Coronary artery (tissue), 2 donors: ENCODE measurements around the gene PSEN2.

ENCODE experiments used
- DNase-seq: peaks from one replicate; pipeline ENCODE4 v3.0.0-alpha.2; 2017; ENCODE audit warnings: low spot score
- H3K27ac ChIP-seq, 2 donors: fragments of 200-600 bp; sonication (generic); one replicate each; pipeline ENCODE4 v1.5.1; 2016 to 2019
- H3K4me3 ChIP-seq: fragments of 200-600 bp; sonication (generic); 2 replicates; pipeline ENCODE4 v1.5.1; 2016; ENCODE audit warnings: mild to moderate bottlenecking, moderate library complexity
- TF ChIP-seq, protein P1 (sequence below): fragments of 200-600 bp; sonication (generic); IDR thresholded peaks from one replicate; pipeline ENCODE4 v1.5.1; 2019; ENCODE audit warnings: antibody characterized with exemption

The PSEN2 gene

DNA sequence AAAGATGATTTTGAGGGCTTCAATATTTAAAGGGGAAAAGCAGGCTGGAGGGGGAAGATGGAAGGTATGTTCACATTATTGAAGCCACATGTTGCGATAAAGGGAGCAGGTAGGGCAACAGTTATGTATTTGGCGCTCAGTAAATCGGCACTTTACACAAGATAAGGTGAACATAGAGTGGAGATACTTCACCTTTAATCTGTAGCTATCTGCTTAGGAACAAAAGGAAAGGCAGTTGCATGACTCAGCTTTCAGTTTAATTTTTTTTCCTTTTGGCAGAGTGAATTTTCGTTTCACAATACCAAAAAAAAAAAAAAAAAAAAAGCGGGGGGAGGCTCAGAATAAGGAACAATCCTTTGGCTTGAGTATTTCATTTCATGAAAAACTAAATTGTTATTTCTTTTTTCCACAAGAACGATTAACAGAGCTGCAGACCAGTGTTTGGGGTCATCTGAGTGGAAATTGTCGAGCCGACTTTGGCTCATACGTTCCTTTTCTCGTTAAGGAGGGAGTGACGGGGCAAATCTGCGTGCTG is 68.6 kb downstream of the PSEN2 start:
- H3K27ac ChIP-seq = peak overlapping the region; percentile 97 to 100
- TF ChIP-seq, protein P1, sequence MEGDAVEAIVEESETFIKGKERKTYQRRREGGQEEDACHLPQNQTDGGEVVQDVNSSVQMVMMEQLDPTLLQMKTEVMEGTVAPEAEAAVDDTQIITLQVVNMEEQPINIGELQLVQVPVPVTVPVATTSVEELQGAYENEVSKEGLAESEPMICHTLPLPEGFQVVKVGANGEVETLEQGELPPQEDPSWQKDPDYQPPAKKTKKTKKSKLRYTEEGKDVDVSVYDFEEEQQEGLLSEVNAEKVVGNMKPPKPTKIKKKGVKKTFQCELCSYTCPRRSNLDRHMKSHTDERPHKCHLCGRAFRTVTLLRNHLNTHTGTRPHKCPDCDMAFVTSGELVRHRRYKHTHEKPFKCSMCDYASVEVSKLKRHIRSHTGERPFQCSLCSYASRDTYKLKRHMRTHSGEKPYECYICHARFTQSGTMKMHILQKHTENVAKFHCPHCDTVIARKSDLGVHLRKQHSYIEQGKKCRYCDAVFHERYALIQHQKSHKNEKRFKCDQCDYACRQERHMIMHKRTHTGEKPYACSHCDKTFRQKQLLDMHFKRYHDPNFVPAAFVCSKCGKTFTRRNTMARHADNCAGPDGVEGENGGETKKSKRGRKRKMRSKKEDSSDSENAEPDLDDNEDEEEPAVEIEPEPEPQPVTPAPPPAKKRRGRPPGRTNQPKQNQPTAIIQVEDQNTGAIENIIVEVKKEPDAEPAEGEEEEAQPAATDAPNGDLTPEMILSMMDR = no peak
- peak; percentile 17 for DNase-seq

DNA sequence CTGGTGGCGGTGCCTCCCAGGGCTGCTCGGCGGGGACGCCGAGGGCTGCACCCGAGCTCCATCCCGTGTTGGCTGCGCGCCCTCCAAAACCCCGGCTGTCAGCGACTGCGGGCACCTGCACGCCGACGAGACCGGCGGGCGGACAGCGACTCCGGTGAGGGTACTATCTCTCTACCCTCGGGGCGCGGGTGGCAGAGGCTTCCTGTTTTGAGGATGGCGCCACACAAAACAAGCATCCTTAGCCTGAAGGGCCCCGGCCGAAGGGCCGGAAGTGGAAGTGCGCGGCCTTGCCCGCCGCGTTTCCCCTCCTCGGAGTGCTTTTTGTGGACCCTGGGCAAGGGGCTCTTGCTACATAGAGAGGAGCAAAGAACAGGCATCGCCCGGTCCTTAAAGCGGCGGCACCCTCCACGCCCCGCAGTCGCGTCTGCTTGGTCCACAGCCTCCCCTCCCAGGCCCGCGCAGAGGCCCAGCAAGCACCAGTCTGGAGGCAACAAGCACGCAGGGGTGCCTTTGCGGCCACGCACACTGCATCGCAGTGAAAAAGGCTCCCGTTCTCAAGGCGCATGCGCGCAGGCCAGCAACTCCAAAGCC is 69.1 kb downstream of the PSEN2 start:
- Histone ChIP-seq H3K4me3 (peak overlapping the region; percentile 73), H3K27ac (peak overlapping the region; percentile 97 to 100)
- peak; percentile 86 for DNase-seq
- TF ChIP-seq, protein P1 = no peak

More for the DNA sequence above, 68.6 kb downstream of the PSEN2 start:
- peak overlapping the region; percentile 73 for H3K4me3 ChIP-seq

DNA sequence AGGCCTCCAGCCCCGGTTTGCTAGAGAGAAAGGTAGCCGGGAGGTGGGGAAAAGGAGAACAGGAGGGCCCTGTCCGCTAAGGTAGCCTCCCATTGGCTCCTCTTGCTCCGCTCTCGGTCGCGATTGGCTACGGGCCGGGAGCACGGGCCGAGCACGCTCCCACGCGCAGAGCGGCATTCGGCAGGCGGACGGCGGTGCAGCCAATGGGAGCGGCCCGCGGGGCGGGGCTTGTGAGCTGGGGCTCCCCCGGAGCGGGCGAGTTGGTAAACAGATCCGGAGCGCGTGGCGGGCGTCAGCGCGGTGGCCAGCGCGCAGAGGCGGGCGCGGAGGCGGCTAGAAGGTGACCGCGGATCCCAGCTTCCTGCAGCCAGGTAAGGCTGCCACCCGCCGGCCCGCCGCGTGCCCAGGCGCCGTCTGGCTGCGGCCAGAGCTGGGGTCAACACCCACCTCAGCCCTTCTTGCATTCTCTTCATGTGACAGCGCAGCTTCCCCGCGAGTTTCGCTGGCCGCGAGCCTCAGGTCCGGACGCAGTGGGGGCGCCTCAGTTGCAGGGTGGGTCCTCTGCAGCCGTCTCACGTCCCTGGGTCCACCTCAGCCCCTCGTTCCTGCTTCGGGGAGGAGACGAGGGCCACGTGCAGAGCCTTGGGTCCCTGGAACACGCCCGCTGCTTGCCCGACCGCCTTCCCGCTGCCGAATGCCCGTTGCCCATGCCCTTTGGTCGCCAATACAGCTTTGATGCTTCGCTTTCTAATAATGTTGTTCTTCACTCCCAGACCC is 69.8 kb downstream of the PSEN2 start, which contains the start of gene COQ8A:
COQ8A (plus strand) TSS at position 266 of the 777 bp plus-strand sequence. CDS start 21,092 bp downstream, outside the sequence.
- H3K4me3 ChIP-seq = peak within 1 kb of the TSS; percentile 73
- peak; percentile 99 for DNase-seq
- TF ChIP-seq, protein P1 = no peak
- H3K27ac ChIP-seq = peak within 1 kb of the TSS; percentile 97 to 100

DNA sequence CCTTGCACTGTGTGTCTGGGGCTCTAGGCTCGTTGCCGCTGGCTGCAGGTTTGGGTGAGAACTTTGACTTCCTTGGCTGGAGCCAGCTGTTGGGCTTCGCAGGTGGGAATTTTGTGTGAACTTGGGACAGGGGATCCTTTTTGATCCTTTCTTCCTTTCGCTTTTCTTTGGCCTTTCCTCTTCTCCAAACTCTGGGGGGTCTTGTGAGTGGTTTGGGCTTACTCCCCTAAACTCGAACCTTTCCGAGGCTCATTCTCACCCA is 70.3 kb downstream of the PSEN2 start:
- no peak for DNase-seq
- Histone ChIP-seq H3K27ac (peak overlapping the region in 1 of 2 donors; percentile 68), H3K4me3 (peak overlapping the region; percentile 73)
- TF ChIP-seq, protein P1 = no peak

DNA sequence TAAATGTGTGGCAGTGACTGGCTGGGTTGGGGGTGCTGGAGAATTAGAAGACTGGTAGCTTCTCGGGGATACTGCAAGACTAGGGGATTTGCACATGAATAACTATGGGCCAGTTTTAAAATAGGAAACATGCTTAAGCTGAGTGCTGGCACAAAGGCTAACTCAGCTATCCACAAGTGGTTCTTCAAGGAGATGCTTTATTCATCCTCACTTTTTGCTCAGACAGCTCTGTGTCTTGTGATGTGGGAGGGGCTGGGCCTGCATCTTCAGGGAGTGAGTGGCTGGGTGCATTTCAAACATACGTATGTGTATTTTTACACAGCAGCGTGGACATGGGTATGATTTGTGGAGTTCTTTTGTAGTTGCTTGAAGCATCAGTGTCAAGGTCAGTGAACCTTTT is 72.0 kb downstream of the PSEN2 start:
- Histone ChIP-seq H3K27ac (no peak overlapping the region), H3K4me3 (no peak overlapping the region)
- TF ChIP-seq, protein P1 = no peak
- DNase-seq = no peak

DNA sequence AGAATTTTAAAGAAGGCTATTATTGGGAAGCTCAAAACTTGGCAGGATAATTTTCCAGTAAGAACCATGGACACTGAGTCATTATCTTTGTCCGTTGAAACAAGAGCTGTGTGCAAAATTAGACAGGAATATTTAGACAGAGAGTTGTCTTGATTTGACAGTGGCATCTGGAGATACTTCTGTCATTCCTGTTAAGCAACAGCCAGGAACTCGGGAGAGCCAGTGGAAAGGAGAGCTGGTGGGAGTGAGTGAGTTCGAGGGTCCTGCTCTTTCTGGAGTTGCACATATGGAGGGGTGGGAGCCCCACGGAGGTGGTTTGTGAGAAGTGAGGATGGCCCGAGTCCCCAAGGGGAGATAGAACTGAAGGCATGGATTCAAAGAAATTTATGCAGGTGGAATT is 72.7 kb downstream of the PSEN2 start:
- TF ChIP-seq, protein P1 = no peak
- DNase-seq = no peak
- Histone ChIP-seq H3K4me3 (no peak overlapping the region), H3K27ac (no peak overlapping the region)
